Activated CD8-positive, alpha-beta T cell treated with anti-CD3 and anti-CD28 coated beads for 36 hours (primary cell): ENCODE data around the gene SRRM1. TPM values are rescaled to one million over a fixed set of nuclear protein-coding genes. Genes with fewer than 3 reads are reported as not detected.
"Not testable (repeated sequence)": the region's sequence is repeated elsewhere in the genome, so short reads cannot be mapped to it uniquely, and the experiment has no call there.

Source experiments
- ATAC-seq: fragments of 200-7000 bp; cut with Tn5 transposase; one replicate; pipeline ENCODE4 v1.10.0; 2021; ENCODE audit warnings: mild to moderate bottlenecking, moderate library complexity
- CTCF ChIA-PET: fragments of 350-600 bp; sonication (Branson Sonifier 250); formaldehyde crosslinking; loops from one replicate; lab custom pipeline; 2021; ENCODE audit warnings: antibody characterized with exemption; lab: Charles Lee
- POLR2A ChIA-PET: fragments of 350-600 bp; sonication (Branson Sonifier 250); formaldehyde crosslinking; loops from one replicate; lab custom pipeline; 2021; ENCODE audit warnings: antibody characterized with exemption; lab: Charles Lee
- DNase-seq: peaks from one replicate; pipeline ENCODE4 v3.0.0-alpha.2; 2020
- H3K27ac Mint-ChIP-seq: one replicate; pipeline ENCODE4 v1.8.0; 2021; ENCODE audit warnings: mild to moderate bottlenecking, mixed read lengths
- H3K27me3 Mint-ChIP-seq: one replicate; pipeline ENCODE4 v1.8.0; 2021; ENCODE audit warnings: mixed read lengths
- H3K36me3 Mint-ChIP-seq: one replicate; pipeline ENCODE4 v1.8.0; 2021; ENCODE audit warnings: low read depth, mixed read lengths
- H3K4me1 Mint-ChIP-seq: one replicate; pipeline ENCODE4 v1.8.0; 2021; ENCODE audit warnings: low read depth, mixed read lengths
- H3K4me3 Mint-ChIP-seq: one replicate; pipeline ENCODE4 v1.8.0; 2021; ENCODE audit warnings: mild to moderate bottlenecking, moderate library complexity, mixed read lengths
- H3K9me3 Mint-ChIP-seq: one replicate; pipeline ENCODE4 v1.8.0; 2021; ENCODE audit warnings: mixed read lengths
- CTCF ChIP-seq: fragments of 200-600 bp; IDR thresholded peaks from one replicate; pipeline ENCODE4 v1.8.0; 2022; ENCODE audit warnings: antibody characterized with exemption, mild to moderate bottlenecking
- intact Hi-C: fragments of 100-400 bp; cut with micrococcal nuclease; formaldehyde crosslinking; loops from one replicate; pipeline ENCODE4 v1.10.0; 2022
- total RNA-seq, 2 experiments: library from RNA; stranded (reverse); gene quantifications; one replicate each; pipeline ENCODE4 v1.2.3, GENCODE V29; 2021

Gene SRRM1
- total RNA-seq, 2 experiments from 2014 or later: 256 to 263 TPM

GRCh38 chr1:24694380-24694843 lies 51.3 kb downstream of the SRRM1 start:
- ChIA-PET CTCF (interaction anchor here (0.7 to 1.4 kb wide), 3 partner anchors 19 to 136 kb away, joined by 3 read pairs; no protein-coding TSS in a partner anchor), POLR2A (no interaction called here)
- H3K9me3 Mint-ChIP-seq: no peaks in the 10 kb centered on the region
- intact Hi-C loops: no loop called here
- no peak overlapping the region for H3K27ac Mint-ChIP-seq
- H3K4me3 Mint-ChIP-seq: no peak overlapping the region
- peak; percentile 47 for ATAC-seq
- no peak for TF ChIP-seq CTCF
- no peaks in the 10 kb centered on the region for H3K4me1 Mint-ChIP-seq
- no peaks in the 10 kb centered on the region for H3K36me3 Mint-ChIP-seq
- no peak for DNase-seq
- no peaks in the 10 kb centered on the region for H3K27me3 Mint-ChIP-seq

- CTCF ChIA-PET: interaction anchor here (1.3 kb wide), 1 partner anchor 140 kb away, joined by 5 read pairs; no protein-coding TSS in a partner anchor
- no peak for DNase-seq
- Mint-ChIP-seq H3K27ac (no peak overlapping the region), H3K36me3 (no peaks in the 10 kb centered on the region), H3K27me3 (no peaks in the 10 kb centered on the region), H3K4me3 (no peak overlapping the region), H3K4me1 (no peaks in the 10 kb centered on the region), H3K9me3 (no peaks in the 10 kb centered on the region)
- POLR2A ChIA-PET: no interaction called here
- intact Hi-C loops: no loop called here
- TF ChIP-seq CTCF: no peak
- no peak for ATAC-seq
These were observed 52.3 kb downstream of the SRRM1 start for GRCh38 chr1:24695202-24695974.

- Mint-ChIP-seq H3K9me3 (no peaks in the 10 kb centered on the region), H3K4me3 (no peak overlapping the region), H3K4me1 (no peaks in the 10 kb centered on the region), H3K27me3 (no peaks in the 10 kb centered on the region), H3K27ac (no peak overlapping the region), H3K36me3 (no peaks in the 10 kb centered on the region)
- no peak for TF ChIP-seq CTCF
- ATAC-seq (no peak), DNase-seq (no peak)
- intact Hi-C loops: no loop called here
- POLR2A ChIA-PET: no interaction called here
- CTCF ChIA-PET: interaction anchor here (1.3 to 3.1 kb wide), 4 partner anchors 7 to 139 kb away, joined by 3 to 18 read pairs (median 10); no protein-coding TSS in a partner anchor
These were observed 53.1 kb downstream of the SRRM1 start for GRCh38 chr1:24696041-24696755.

GRCh38 chr1:24696756-24697330 lies 53.7 kb downstream of the SRRM1 start:
- Mint-ChIP-seq H3K27ac (no peak overlapping the region), H3K27me3 (no peaks in the 10 kb centered on the region), H3K9me3 (no peaks in the 10 kb centered on the region), H3K4me3 (no peak overlapping the region), H3K36me3 (no peaks in the 10 kb centered on the region), H3K4me1 (no peaks in the 10 kb centered on the region)
- ATAC-seq (no peak), DNase-seq (no peak)
- POLR2A ChIA-PET: no interaction called here
- TF ChIP-seq CTCF: no peak
- intact Hi-C loops: no loop called here
- CTCF ChIA-PET: interaction anchor here (0.6 to 3.1 kb wide), 6 partner anchors 8 to 510 kb away, joined by 3 to 18 read pairs (median 4); partner anchors contain the start of gene IFNLR1

- ATAC-seq, H3K4me1 Mint-ChIP-seq, DNase-seq, H3K4me3 Mint-ChIP-seq, H3K27ac Mint-ChIP-seq, H3K36me3 Mint-ChIP-seq, intact Hi-C loops, POLR2A ChIA-PET, H3K9me3 Mint-ChIP-seq, H3K27me3 Mint-ChIP-seq: not testable (repeated sequence)
- CTCF ChIA-PET: interaction anchor here (0.6 to 3.1 kb wide), 5 partner anchors 9 to 510 kb away, joined by 3 to 18 read pairs (median 3); partner anchors contain the start of gene IFNLR1
These were observed 54.4 kb downstream of the SRRM1 start for GRCh38 chr1:24697453-24698001.

GRCh38 chr1:24698326-24698725 lies 55.2 kb downstream of the SRRM1 start:
- ATAC-seq, POLR2A ChIA-PET, intact Hi-C loops, H3K9me3 Mint-ChIP-seq, H3K27ac Mint-ChIP-seq, H3K4me1 Mint-ChIP-seq, H3K36me3 Mint-ChIP-seq, H3K4me3 Mint-ChIP-seq, DNase-seq, H3K27me3 Mint-ChIP-seq: not testable (repeated sequence)
- CTCF ChIA-PET: interaction anchor here (2.4 to 3.1 kb wide), 2 partner anchors 10 to 132 kb away, joined by 15 to 18 read pairs; no protein-coding TSS in a partner anchor
